K562 (cell line): ENCODE measurements around the gene TRIOBP. TPM values are rescaled to one million over a fixed set of nuclear protein-coding genes. Genes with fewer than 3 reads are reported as not detected.

Experiments used
- CEBPB ChIP-seq: fragments of 450-650 bp; IDR thresholded peaks from 2 replicates; pipeline ENCODE4 v1.6.1; 2016; ENCODE audit warnings: missing genetic modification characterization, missing compliant biosample characterization
- CHD2 ChIP-seq: IDR thresholded peaks from 2 replicates; pipeline ENCODE4 v1.6.1; 2011; ENCODE audit warnings: low read depth, low read length
- HLTF ChIP-seq: fragments of 450-650 bp; IDR thresholded peaks from 2 replicates; pipeline ENCODE4 v1.6.1; 2016
- HMGN3 ChIP-seq: IDR thresholded peaks from 2 replicates; pipeline ENCODE4 v1.6.1; 2011; ENCODE audit warnings: borderline replicate concordance, low read depth, mild to moderate bottlenecking, mixed read lengths, low read length; ENCODE audit not compliant: insufficient read length; ENCODE audit errors: extremely low read depth
- NCOA6 ChIP-seq: fragments of 450-650 bp; IDR thresholded peaks from 2 replicates; pipeline ENCODE4 v1.6.1; 2017; ENCODE audit warnings: mild to moderate bottlenecking
- NRF1 ChIP-seq, 2 experiments: fragments of 450-650 bp; IDR thresholded peaks in 1 of 2; conservative IDR thresholded peaks in 1 of 2; 2 replicates each; pipeline ENCODE4 v1.6.1; 2014; ENCODE audit warnings: mild to moderate bottlenecking in 2 of 2
- POLR2G ChIP-seq: fragments of 200-400 bp; formaldehyde crosslinking; IDR thresholded peaks from 2 replicates; pipeline ENCODE4 v1.6.1; 2017; ENCODE audit warnings: low read depth, mild to moderate bottlenecking, antibody characterized with exemption, low read length, moderate library complexity
- SMARCC2 ChIP-seq: fragments of 450-650 bp; IDR thresholded peaks from 2 replicates; pipeline ENCODE4 v1.6.1; 2017; ENCODE audit warnings: antibody characterized with exemption, moderate library complexity, mild to moderate bottlenecking, low read depth
- ZNF699 ChIP-seq: fragments of 250-450 bp; sonication (Bioruptor Pico); IDR thresholded peaks from 2 replicates; pipeline ENCODE4 v1.8.0; 2021; ENCODE audit warnings: mild to moderate bottlenecking, moderate library complexity; ENCODE audit not compliant: insufficient replicate concordance
- polyA plus RNA-seq, 8 experiments: library from polyadenylated mRNA; depleted of rRNA in 4 of 8; stranded (reverse) in 5 of 8; unstranded in 3 of 8; fragments of >200 nt; fragmentation: Nextera tagmentation in 2 of 8; fragmentation: Illumina TruSeq in 1 of 8; extraction: Ambion mirVana in 2 of 8; extraction: Trizol in 1 of 8; gene quantifications; 2 replicates each; pipeline versions ENCODE4 v1.2.1 to v1.2.3, GENCODE V29; 2011 to 2014; ENCODE audit warnings: inconsistent platforms in 1 of 8, missing spikeins in 1 of 8
- total RNA-seq, 7 experiments: library from RNA; depleted of rRNA in 6 of 7; stranded (reverse); fragments of >200 nt in 6 of 7; fragmentation: Illumina TruSeq in 2 of 7; extraction: Trizol in 2 of 7; gene quantifications; 2 replicates each; pipeline versions ENCODE4 v1.2.1 to v1.2.3, GENCODE V29; 2011 to 2021; ENCODE audit warnings: low replicate concordance in 1 of 7
- TF ChIP-seq, protein P1 (sequence below), 2 experiments: fragments of 200-800 bp in 1 of 2; sonication (Bioruptor generic) in 1 of 2; sonication (generic) in 1 of 2; formaldehyde crosslinking in 1 of 2; IDR thresholded peaks in 1 of 2; conservative IDR thresholded peaks in 1 of 2; 2 replicates each; pipeline versions ENCODE4 v1.5.0 to v1.6.1; 2016 to 2020; ENCODE audit warnings: missing compliant biosample characterization in 1 of 2, missing genetic modification characterization in 1 of 2, missing genetic modification reagents in 1 of 2
- TF ChIP-seq, protein P2 (sequence below): sonication (generic); formaldehyde crosslinking; IDR thresholded peaks from 2 replicates; pipeline ENCODE4 v1.9.0; 2022; ENCODE audit warnings: mild to moderate bottlenecking, missing genetic modification reagents
- TF ChIP-seq, protein P3 (sequence below): sonication (generic); formaldehyde crosslinking; IDR thresholded peaks from 2 replicates; pipeline ENCODE4 v1.8.1; 2022; ENCODE audit warnings: missing genetic modification reagents
- TF ChIP-seq, protein P4 (sequence below), 3 experiments: fragments of 200-800 bp in 1 of 3; sonication (Bioruptor generic) in 1 of 3; sonication (generic) in 1 of 3; formaldehyde crosslinking in 1 of 3; IDR thresholded peaks; 2 replicates each; pipeline versions ENCODE4 v1.6.1 to v1.8.0; 2016 to 2022; ENCODE audit warnings: mild to moderate bottlenecking in 2 of 3, missing compliant biosample characterization in 2 of 3, missing genetic modification characterization in 2 of 3, missing genetic modification reagents in 1 of 3
- TF ChIP-seq, protein P5 (sequence below): fragments of 450-650 bp; IDR thresholded peaks from 2 replicates; pipeline ENCODE4 v1.6.1; 2014; ENCODE audit warnings: low read depth, mild to moderate bottlenecking, moderate library complexity, borderline replicate concordance
- TF ChIP-seq, protein P6 (sequence below), 2 experiments: IDR thresholded peaks in 1 of 2; conservative IDR thresholded peaks in 1 of 2; 2 replicates each; pipeline ENCODE4 v1.6.1; 2016; ENCODE audit warnings: low read depth in 2 of 2, mild to moderate bottlenecking in 1 of 2, missing compliant biosample characterization in 1 of 2, missing genetic modification characterization in 1 of 2, moderate library complexity in 1 of 2

The TRIOBP gene
- total and polyA plus RNA-seq, 9 of the 15 experiments (the other 6 are each of a cell fraction or from before 2014, with no cell fraction given) = 0.24 to 13.8 (median 5.5) TPM

DNA sequence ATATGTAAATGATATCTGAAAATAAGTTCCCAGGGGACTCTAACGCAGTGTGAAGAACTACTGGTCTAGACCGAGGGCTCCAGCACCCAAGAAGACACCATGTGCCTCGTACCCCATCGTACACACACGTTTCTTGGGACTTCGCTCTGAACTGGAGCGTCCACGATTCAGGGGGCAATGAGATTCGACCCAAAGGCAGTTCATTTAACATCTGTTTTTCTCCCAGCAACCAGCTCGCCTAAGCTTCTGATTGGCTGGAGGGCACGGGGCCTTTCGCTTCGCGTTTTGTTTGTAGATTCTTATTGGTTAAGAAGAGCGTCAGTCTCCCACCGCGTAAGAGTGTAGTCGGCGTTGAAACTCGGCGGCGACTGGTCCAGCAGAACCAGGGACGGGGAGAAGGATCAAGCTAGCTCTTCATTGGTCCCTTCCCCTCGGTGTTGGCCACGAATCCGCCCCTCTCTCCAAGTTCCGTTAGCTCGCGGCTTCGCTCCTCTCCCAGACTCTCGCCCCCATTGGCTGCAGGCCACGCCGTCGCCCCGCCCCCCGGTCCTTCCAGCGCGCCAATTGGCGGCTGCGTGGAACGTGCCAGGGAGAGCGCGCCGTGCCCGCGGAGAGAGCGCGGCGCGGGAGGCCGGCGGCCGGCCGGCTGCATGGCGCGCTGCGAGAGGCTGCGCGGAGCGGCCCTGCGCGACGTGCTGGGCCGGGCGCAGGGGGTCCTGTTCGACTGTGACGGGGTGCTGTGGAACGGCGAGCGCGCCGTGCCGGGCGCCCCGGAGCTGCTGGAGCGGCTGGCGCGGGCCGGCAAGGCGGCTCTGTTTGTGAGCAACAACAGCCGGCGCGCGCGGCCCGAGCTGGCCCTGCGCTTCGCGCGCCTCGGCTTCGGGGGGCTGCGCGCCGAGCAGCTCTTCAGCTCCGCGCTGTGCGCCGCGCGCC is 38.4 kb upstream of the TRIOBP start, which contains the start of gene PDXP (continued):
- TF ChIP-seq, protein P1, sequence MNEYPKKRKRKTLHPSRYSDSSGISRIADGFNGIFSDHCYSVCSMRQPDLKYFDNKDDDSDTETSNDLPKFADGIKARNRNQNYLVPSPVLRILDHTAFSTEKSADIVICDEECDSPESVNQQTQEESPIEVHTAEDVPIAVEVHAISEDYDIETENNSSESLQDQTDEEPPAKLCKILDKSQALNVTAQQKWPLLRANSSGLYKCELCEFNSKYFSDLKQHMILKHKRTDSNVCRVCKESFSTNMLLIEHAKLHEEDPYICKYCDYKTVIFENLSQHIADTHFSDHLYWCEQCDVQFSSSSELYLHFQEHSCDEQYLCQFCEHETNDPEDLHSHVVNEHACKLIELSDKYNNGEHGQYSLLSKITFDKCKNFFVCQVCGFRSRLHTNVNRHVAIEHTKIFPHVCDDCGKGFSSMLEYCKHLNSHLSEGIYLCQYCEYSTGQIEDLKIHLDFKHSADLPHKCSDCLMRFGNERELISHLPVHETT (CRISPR knock-in tag; conservative IDR thresholded peaks at IDR 0.05 in 1 of 2, IDR thresholded peaks at IDR 0.05 in 1 of 2) = peak in 1 of 2 experiments; percentile 61; a peak in 2 of 4 replicates
- TF ChIP-seq, protein P2, sequence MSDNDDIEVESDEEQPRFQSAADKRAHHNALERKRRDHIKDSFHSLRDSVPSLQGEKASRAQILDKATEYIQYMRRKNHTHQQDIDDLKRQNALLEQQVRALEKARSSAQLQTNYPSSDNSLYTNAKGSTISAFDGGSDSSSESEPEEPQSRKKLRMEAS (CRISPR knock-in tag) = peak; percentile 80
- TF ChIP-seq POLR2G (peak; percentile 89), ZNF699 (no peak), NRF1 (conservative IDR thresholded peaks at IDR 0.05 in 1 of 2, IDR thresholded peaks at IDR 0.05 in 1 of 2) (peak; percentile 50 to 63; a peak in 3 of 4 replicates), NCOA6 (no peak), HLTF (no peak), CEBPB (no peak), HMGN3 (peak; percentile 58), CHD2 (peak; percentile 74), SMARCC2 (no peak)
- TF ChIP-seq, protein P3, sequence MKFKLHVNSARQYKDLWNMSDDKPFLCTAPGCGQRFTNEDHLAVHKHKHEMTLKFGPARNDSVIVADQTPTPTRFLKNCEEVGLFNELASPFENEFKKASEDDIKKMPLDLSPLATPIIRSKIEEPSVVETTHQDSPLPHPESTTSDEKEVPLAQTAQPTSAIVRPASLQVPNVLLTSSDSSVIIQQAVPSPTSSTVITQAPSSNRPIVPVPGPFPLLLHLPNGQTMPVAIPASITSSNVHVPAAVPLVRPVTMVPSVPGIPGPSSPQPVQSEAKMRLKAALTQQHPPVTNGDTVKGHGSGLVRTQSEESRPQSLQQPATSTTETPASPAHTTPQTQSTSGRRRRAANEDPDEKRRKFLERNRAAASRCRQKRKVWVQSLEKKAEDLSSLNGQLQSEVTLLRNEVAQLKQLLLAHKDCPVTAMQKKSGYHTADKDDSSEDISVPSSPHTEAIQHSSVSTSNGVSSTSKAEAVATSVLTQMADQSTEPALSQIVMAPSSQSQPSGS = no peak
- TF ChIP-seq, protein P4, sequence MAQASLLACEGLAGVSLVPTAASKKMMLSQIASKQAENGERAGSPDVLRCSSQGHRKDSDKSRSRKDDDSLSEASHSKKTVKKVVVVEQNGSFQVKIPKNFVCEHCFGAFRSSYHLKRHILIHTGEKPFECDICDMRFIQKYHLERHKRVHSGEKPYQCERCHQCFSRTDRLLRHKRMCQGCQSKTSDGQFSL (CRISPR knock-in tag; IDR thresholded peaks at IDR 0.05) = no peak
- TF ChIP-seq, protein P4 (tag; IDR thresholded peaks at IDR 0.05) = no peak
- TF ChIP-seq, protein P5, sequence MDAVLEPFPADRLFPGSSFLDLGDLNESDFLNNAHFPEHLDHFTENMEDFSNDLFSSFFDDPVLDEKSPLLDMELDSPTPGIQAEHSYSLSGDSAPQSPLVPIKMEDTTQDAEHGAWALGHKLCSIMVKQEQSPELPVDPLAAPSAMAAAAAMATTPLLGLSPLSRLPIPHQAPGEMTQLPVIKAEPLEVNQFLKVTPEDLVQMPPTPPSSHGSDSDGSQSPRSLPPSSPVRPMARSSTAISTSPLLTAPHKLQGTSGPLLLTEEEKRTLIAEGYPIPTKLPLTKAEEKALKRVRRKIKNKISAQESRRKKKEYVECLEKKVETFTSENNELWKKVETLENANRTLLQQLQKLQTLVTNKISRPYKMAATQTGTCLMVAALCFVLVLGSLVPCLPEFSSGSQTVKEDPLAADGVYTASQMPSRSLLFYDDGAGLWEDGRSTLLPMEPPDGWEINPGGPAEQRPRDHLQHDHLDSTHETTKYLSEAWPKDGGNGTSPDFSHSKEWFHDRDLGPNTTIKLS = peak; percentile 35; the same call in 1 of the 2 replicates
- TF ChIP-seq, protein P6, sequence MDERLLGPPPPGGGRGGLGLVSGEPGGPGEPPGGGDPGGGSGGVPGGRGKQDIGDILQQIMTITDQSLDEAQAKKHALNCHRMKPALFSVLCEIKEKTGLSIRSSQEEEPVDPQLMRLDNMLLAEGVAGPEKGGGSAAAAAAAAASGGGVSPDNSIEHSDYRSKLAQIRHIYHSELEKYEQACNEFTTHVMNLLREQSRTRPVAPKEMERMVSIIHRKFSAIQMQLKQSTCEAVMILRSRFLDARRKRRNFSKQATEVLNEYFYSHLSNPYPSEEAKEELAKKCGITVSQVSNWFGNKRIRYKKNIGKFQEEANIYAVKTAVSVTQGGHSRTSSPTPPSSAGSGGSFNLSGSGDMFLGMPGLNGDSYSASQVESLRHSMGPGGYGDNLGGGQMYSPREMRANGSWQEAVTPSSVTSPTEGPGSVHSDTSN (CRISPR knock-in tag; IDR thresholded peaks at IDR 0.05; ENCODE audit: low read depth) = peak; percentile 92
- TF ChIP-seq, protein P6 (tag; conservative IDR thresholded peaks at IDR 0.05; ENCODE audit: low read depth) = peak; percentile 99
